Upper lobe of left lung (tissue), 6 donors: ENCODE data around the gene CRX. TPM values are rescaled to one million over a fixed set of nuclear protein-coding genes. Genes with fewer than 3 reads are reported as not detected.
"Not testable (repeated sequence)": the region's sequence is repeated elsewhere in the genome, so short reads cannot be mapped to it uniquely, and the experiment has no call there.

Experiments
- ATAC-seq, 2 donors: fragments of 200-7000 bp; cut with Tn5 transposase; one replicate each; pipeline ENCODE4 v1.9.1; 2022; ENCODE audit warnings: mild to moderate bottlenecking in 2 of 2, moderate library complexity in 2 of 2; ENCODE audit not compliant: low FRiP score in 2 of 2
- DNase-seq, 2 donors: peaks; one replicate each; pipeline ENCODE4 v3.0.0-alpha.2; 2019 to 2020
- H3K27ac ChIP-seq, 4 donors: fragments of 200-600 bp; sonication (generic); one replicate each; pipeline ENCODE4 v1.5.1; 2016 to 2019
- H3K27me3 ChIP-seq, 4 donors: fragments of 200-600 bp; sonication (generic); one replicate each; pipeline ENCODE4 v1.5.1; 2017 to 2019
- H3K36me3 ChIP-seq, 4 donors: fragments of 200-600 bp; sonication (generic); one replicate each; pipeline ENCODE4 v1.5.1; 2016 to 2019
- H3K4me1 ChIP-seq, 4 donors: fragments of 200-600 bp; sonication (generic); one replicate each; pipeline ENCODE4 v1.5.1; 2018 to 2019
- H3K4me3 ChIP-seq, 4 donors: fragments of 200-600 bp; sonication (generic); one replicate each; pipeline ENCODE4 v1.5.1; 2017 to 2019; ENCODE audit warnings: mild to moderate bottlenecking in 2 of 4, moderate library complexity in 1 of 4
- H3K9me3 ChIP-seq, 4 donors: fragments of 200-600 bp; sonication (generic); one replicate each; pipeline ENCODE4 v1.5.1; 2018 to 2019
- EP300 ChIP-seq, 4 donors: sonication (generic); formaldehyde crosslinking; IDR thresholded peaks; one replicate each; pipeline ENCODE4 v1.5.1; 2017; ENCODE audit warnings: antibody characterized with exemption in 4 of 4, control low read depth in 2 of 4
- POLR2A ChIP-seq, 4 donors: fragments of 450-650 bp; IDR thresholded peaks; one replicate each; pipeline ENCODE4 v1.5.1; 2016 to 2017; ENCODE audit warnings: antibody characterized with exemption in 4 of 4, mild to moderate bottlenecking in 2 of 4
- POLR2AphosphoS5 ChIP-seq, 2 donors: sonication (generic); formaldehyde crosslinking; IDR thresholded peaks; one replicate each; pipeline ENCODE4 v1.5.1; 2017; ENCODE audit warnings: antibody characterized with exemption in 2 of 2
- WGBS, 2 donors: methylation state at CpG; one replicate each; pipeline ENCODE4 v1.1.5; 2017 to 2018; 5-methylcytosine and 5-hydroxymethylcytosine counted together
- total RNA-seq, 6 donors: library from RNA; depleted of rRNA in 4 of 6; stranded (reverse); fragments of >200 nt in 4 of 6; gene quantifications; one replicate each; pipeline versions ENCODE4 v1.1.0 to v1.2.1, GENCODE V29; 2016 to 2021
- TF ChIP-seq, protein P1 (sequence below), 6 experiments: fragments of 450-650 bp in 4 of 6; fragments of 200-600 bp in 2 of 6; sonication (generic) in 2 of 6; IDR thresholded peaks; one replicate each; pipeline ENCODE4 v1.5.1; 2016 to 2019; ENCODE audit warnings: antibody characterized with exemption in 6 of 6
- donor health status: DM: no; HTN: no; CAD: no; lungs with moderate emphysema.
- donor health status: DM: no; HTN: yes; CAD: no; lungs with severe emphysema.

CRX gene
- total RNA-seq, 6 donors from 2014 or later, result not detected

DNA sequence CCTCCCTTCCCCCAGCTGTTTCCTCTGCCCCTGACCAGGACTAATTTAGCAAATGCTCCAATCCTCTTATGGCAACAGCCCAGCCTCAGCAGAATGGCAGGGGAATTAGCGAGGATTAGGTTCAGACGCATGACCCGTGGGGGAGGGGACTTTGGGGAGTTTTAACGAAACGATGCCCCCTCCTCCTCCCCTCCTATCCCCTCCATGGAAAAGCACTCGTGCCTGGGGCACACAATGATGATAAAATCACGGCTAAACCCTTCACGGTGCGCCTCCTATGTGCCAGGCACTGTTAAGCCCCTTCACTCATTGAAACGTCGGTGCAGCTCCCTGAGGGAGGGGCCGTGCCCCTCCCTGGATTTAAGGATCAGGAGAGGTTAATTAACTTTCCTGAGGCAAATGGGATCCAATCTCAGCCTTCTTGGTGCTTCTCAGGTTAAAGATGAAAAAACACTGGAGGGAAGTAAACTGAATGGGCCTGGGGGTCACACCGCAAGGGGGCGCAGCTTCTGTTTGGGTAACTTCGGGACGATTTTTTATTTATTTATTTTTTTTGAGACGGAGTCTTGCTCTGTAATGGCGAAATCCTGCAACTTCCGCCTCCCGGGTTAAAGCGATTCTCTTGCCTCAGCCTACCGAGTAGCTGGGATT is 27.2 kb downstream of the CRX start:
- H3K4me1 ChIP-seq, result no peaks in the 10 kb centered on the region
- ATAC-seq, result peak in 1 of 2 donors; percentile 17
- H3K9me3 ChIP-seq, result no peaks in the 10 kb centered on the region
- DNase-seq, result no peak
- WGBS, 2 donors, result 6 to 9% methylated on average over 22 of the region's 22 CpGs
- no peak for TF ChIP-seq POLR2A (IDR thresholded peaks at IDR 0.05)
- no peak for TF ChIP-seq POLR2AphosphoS5 (IDR thresholded peaks at IDR 0.05)
- TF ChIP-seq, protein P1, sequence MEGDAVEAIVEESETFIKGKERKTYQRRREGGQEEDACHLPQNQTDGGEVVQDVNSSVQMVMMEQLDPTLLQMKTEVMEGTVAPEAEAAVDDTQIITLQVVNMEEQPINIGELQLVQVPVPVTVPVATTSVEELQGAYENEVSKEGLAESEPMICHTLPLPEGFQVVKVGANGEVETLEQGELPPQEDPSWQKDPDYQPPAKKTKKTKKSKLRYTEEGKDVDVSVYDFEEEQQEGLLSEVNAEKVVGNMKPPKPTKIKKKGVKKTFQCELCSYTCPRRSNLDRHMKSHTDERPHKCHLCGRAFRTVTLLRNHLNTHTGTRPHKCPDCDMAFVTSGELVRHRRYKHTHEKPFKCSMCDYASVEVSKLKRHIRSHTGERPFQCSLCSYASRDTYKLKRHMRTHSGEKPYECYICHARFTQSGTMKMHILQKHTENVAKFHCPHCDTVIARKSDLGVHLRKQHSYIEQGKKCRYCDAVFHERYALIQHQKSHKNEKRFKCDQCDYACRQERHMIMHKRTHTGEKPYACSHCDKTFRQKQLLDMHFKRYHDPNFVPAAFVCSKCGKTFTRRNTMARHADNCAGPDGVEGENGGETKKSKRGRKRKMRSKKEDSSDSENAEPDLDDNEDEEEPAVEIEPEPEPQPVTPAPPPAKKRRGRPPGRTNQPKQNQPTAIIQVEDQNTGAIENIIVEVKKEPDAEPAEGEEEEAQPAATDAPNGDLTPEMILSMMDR (IDR thresholded peaks at IDR 0.05), result no peak
- no peak for TF ChIP-seq EP300 (IDR thresholded peaks at IDR 0.05)
- H3K27me3 ChIP-seq, result peaks cover 0 to 19% (median 4%) of the 10 kb centered on the region in 4 donors
- no peak overlapping the region for H3K4me3 ChIP-seq
- no peak overlapping the region for H3K27ac ChIP-seq
- no peaks in the 10 kb centered on the region for H3K36me3 ChIP-seq

DNA sequence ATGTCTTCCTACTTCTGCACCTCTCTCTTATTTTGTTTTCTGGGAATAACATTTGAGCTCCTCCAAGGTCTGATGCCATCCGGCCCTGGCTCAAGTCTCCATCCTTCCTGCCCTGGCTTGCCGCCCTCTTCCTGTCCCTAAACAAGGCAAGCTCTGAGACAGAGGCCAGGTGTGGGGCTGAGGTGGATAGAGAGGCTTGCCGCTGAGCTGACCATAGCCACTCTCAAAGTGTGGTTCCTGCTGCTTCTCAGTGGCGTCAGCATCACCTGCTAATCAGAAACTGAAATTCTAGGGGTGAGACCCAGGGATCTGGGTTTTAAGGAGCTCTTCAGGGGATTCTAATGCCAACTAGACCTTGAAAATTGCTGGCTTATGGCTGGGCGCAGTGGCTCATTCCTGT is 31.3 kb downstream of the CRX start:
- 56 to 62% methylated on average over 4 to 5 of the region's 5 CpGs for WGBS, 2 donors

DNA sequence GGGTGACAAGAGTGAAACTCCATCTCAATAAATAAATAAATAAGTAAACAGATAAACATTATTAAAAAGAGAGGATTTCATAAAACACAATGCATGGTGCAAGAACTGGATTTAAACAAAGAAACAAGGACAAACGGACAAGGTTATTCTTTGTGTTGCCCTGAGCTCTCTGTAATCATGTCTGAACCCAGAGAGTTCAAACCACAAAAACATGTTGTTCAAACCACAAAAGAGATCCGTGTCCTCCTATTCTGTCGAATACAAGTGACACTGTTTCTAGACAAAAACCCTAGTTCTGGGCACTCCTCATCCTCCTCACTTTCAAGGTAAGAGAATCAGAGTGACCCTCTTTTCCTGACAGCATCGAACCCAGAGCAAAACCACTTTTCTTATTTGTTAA is 32.7 kb downstream of the CRX start:
- DNase-seq (no peak), ATAC-seq (no peak)
- H3K9me3 ChIP-seq, result no peaks in the 10 kb centered on the region
- no peak overlapping the region for H3K4me3 ChIP-seq
- WGBS, 2 donors, result 53 to 66% methylated on average over 4 of the region's 4 CpGs
- H3K27ac ChIP-seq, result no peak overlapping the region
- H3K27me3 ChIP-seq, result peaks cover 0 to 10% (median 0%) of the 10 kb centered on the region in 4 donors
- H3K36me3 ChIP-seq, result no peaks in the 10 kb centered on the region
- TF ChIP-seq, protein P1 (IDR thresholded peaks at IDR 0.05), result no peak
- TF ChIP-seq POLR2AphosphoS5 (IDR thresholded peaks at IDR 0.05) (no peak), EP300 (IDR thresholded peaks at IDR 0.05) (no peak), POLR2A (IDR thresholded peaks at IDR 0.05) (no peak)
- no peaks in the 10 kb centered on the region for H3K4me1 ChIP-seq

More for the DNA sequence above, 31.3 kb downstream of the CRX start:
- Histone ChIP-seq H3K4me3 (no peak overlapping the region), H3K9me3 (no peaks in the 10 kb centered on the region), H3K27ac (no peak overlapping the region), H3K36me3 (no peaks in the 10 kb centered on the region), H3K27me3 (peaks cover 0 to 19% (median 4%) of the 10 kb centered on the region in 4 donors), H3K4me1 (no peaks in the 10 kb centered on the region)
- DNase-seq (no peak), ATAC-seq (no peak)
- TF ChIP-seq, protein P1 (IDR thresholded peaks at IDR 0.05), result no peak
- no peak for TF ChIP-seq POLR2A (IDR thresholded peaks at IDR 0.05)
- TF ChIP-seq EP300 (IDR thresholded peaks at IDR 0.05), result no peak
- no peak for TF ChIP-seq POLR2AphosphoS5 (IDR thresholded peaks at IDR 0.05)

DNA sequence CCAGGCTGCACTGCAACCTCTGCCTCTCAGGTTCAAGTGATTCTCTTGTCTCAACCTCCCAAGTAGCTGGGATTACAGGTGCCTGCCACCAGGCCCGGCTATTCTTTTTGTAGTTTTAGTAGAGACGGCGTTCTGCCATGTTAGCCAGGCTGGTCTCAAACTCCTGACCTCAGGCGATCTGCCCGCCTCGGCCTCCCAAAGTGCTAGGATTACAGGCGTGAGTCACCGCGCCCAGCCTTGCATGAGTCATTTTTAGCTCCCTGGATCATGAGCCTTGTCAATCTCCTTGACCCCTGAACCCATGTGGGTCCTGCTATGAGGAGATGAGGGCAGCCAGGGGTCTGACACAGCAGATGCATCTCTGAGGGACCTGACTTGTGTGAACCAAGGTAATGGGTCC is 36.5 kb downstream of the CRX start:
- not testable (repeated sequence) for H3K4me1 ChIP-seq, H3K27me3 ChIP-seq, H3K4me3 ChIP-seq, H3K27ac ChIP-seq, DNase-seq, H3K36me3 ChIP-seq, ATAC-seq, H3K9me3 ChIP-seq
- 80 to 95% methylated on average over 9 of the region's 9 CpGs for WGBS, 2 donors

DNA sequence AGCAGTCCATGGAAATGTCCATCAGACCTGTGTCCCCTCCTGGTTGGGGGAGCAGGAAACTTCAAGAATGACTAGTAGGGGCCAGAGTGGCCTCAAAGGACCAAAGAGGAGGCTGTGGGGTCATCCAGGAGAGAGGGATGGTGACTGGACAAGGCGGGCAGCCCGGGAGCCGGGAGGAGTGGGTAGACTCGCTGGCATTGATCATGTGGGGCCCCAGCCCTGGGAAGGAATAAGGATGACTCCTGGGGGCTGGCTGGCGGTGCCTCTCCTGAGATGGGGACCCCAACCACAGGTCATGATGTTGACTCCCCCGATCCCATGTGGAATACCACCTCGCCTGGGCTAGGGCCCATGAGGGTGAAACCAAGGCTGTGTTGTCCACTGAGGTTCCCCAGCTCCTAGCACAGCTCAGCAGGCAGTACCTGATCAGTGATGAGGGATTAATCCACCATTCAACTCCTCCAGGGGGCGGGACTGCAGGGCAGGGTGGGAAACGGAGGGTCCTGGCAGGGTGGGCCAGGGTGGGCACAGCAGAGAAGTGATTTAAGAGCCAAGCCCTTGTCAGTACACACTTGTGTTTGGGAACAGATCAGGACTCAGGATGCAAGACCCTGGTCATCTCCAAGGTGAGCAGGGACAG is 37.0 kb downstream of the CRX start, which contains the start of gene TPRX2:
Gene TPRX2, plus strand, starts transcription at position 590 of the 640 bp plus-strand sequence. Its CDS starts 12 bp downstream, at position 602.
- H3K27ac ChIP-seq, DNase-seq, H3K4me3 ChIP-seq, H3K9me3 ChIP-seq, H3K4me1 ChIP-seq, H3K36me3 ChIP-seq, H3K27me3 ChIP-seq: not testable (repeated sequence)
- 83 to 90% methylated on average over 8 to 9 of the region's 9 CpGs for WGBS, 2 donors
- ATAC-seq, result peak in 1 of 2 donors; percentile 25

DNA sequence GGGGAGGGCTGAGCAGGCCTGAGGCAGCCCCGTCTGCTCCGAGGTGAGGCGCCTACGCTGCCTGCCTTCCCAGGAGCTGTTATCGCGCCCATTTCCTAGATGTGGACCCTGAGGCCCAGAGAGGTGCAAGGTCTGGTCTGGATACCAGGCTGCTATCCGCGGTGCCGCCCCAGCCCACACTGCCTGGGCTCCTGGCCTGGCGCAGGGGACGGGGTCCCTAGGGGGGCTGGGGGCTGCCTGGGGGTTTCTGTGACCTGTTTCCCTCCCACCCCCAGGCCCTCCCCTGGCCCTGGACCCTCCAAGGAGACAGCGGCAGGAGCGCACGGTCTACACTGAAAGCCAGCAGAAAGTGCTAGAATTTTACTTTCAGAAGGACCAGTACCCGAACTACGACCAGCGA is 38.1 kb downstream of the CRX start:
- ATAC-seq, result peak in 1 of 2 donors; percentile 52
- not testable (repeated sequence) for H3K9me3 ChIP-seq, H3K4me1 ChIP-seq, H3K27ac ChIP-seq, H3K27me3 ChIP-seq, H3K4me3 ChIP-seq, DNase-seq, H3K36me3 ChIP-seq
- WGBS, 2 donors, result no CpG with 5 or more reads among the region's 17 CpGs
